HepG2 (cell line): Measurements from ENCODE around the gene CEP131. TPM values are rescaled to one million over a fixed set of nuclear protein-coding genes. Genes with fewer than 3 reads are reported as not detected.
A peak's percentile ranks its signal among the peaks of the same experiment; 100 is the strongest.

ENCODE experiments used
- AFF4 ChIP-seq: sonication (generic); formaldehyde crosslinking; IDR thresholded peaks from 2 replicates; pipeline ENCODE4 v1.4.0; 2020; ENCODE audit warnings: missing genetic modification reagents
- ZNF543 ChIP-seq: sonication (generic); formaldehyde crosslinking; IDR thresholded peaks from 2 replicates; pipeline ENCODE4 v1.4.0; 2020; ENCODE audit warnings: mild to moderate bottlenecking, missing genetic modification reagents
- polyA plus RNA-seq, 8 experiments: library from polyadenylated mRNA; depleted of rRNA in 3 of 8; stranded (reverse) in 7 of 8; unstranded in 1 of 8; fragments of >200 nt; fragmentation: Illumina TruSeq in 4 of 8; extraction: Trizol in 4 of 8; gene quantifications; 2 replicates each; pipeline versions ENCODE4 v1.2.1 to v1.2.3, GENCODE V29; 2011 to 2016; ENCODE audit warnings: low read depth in 4 of 8, missing spikeins in 1 of 8, mixed read lengths in 1 of 8; ENCODE audit not compliant: insufficient read depth in 1 of 8
- total RNA-seq, 5 experiments: library from RNA; depleted of rRNA; stranded (reverse); fragments of >200 nt; fragmentation: Illumina TruSeq; extraction: Trizol; gene quantifications; 2 replicates each; pipeline ENCODE4 v1.2.3, GENCODE V29; 2016; ENCODE audit warnings: low read depth in 1 of 5
- TF ChIP-seq, protein P1 (sequence below): sonication (generic); formaldehyde crosslinking; IDR thresholded peaks from 2 replicates; pipeline ENCODE4 v1.4.0; 2020; ENCODE audit warnings: missing genetic modification reagents, borderline replicate concordance

Gene CEP131
- total and polyA plus RNA-seq, 2 of the 13 experiments (the other 11 are each of a cell fraction or from before 2014, with no cell fraction given), result 5.0 to 16.8 TPM

DNA sequence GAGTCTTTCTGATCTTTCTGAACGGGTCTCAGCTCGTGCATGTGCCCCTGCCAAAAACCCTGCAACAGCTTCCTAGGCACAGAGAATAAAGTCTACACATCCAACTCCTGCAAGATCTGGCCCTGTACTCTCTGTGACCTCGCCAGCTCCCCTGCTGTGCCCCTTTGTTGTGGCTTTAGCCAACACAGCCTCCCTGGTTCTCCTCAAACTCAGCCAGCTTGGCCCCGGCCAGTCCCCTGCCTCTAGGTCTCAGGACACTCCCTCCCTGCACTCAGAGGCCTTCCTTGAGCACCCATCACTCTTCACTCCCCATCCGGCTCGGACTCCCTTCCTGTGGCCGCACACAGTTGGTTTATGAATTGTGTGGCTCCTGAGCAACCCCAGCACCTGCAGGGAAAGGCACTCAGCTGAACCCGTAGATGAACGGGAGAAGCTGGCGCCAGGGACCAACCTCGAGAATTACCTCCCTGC is 1.4 kb downstream of the CEP131 start (continued):
- TF ChIP-seq AFF4 (no peak), ZNF543 (CRISPR knock-in tag) (0 out of 2 replicates have a peak, but pooled peaks have one; percentile 22)
- TF ChIP-seq, protein P1, sequence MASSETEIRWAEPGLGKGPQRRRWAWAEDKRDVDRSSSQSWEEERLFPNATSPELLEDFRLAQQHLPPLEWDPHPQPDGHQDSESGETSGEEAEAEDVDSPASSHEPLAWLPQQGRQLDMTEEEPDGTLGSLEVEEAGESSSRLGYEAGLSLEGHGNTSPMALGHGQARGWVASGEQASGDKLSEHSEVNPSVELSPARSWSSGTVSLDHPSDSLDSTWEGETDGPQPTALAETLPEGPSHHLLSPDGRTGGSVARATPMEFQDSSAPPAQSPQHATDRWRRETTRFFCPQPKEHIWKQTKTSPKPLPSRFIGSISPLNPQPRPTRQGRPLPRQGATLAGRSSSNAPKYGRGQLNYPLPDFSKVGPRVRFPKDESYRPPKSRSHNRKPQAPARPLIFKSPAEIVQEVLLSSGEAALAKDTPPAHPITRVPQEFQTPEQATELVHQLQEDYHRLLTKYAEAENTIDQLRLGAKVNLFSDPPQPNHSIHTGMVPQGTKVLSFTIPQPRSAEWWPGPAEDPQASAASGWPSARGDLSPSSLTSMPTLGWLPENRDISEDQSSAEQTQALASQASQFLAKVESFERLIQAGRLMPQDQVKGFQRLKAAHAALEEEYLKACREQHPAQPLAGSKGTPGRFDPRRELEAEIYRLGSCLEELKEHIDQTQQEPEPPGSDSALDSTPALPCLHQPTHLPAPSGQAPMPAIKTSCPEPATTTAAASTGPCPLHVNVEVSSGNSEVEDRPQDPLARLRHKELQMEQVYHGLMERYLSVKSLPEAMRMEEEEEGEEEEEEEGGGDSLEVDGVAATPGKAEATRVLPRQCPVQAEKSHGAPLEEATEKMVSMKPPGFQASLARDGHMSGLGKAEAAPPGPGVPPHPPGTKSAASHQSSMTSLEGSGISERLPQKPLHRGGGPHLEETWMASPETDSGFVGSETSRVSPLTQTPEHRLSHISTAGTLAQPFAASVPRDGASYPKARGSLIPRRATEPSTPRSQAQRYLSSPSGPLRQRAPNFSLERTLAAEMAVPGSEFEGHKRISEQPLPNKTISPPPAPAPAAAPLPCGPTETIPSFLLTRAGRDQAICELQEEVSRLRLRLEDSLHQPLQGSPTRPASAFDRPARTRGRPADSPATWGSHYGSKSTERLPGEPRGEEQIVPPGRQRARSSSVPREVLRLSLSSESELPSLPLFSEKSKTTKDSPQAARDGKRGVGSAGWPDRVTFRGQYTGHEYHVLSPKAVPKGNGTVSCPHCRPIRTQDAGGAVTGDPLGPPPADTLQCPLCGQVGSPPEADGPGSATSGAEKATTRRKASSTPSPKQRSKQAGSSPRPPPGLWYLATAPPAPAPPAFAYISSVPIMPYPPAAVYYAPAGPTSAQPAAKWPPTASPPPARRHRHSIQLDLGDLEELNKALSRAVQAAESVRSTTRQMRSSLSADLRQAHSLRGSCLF (CRISPR knock-in tag), result no peak
- TF ChIP-seq, all 625 proteins: peak for 13
